Inflammatory macrophage (primary cell): ENCODE data around the gene FAM20A.

Source experiments
- DNase-seq, 2 donors: peaks; one replicate each; pipeline ENCODE4 v3.0.0-alpha.2; 2020 to 2022

Gene FAM20A

DNA sequence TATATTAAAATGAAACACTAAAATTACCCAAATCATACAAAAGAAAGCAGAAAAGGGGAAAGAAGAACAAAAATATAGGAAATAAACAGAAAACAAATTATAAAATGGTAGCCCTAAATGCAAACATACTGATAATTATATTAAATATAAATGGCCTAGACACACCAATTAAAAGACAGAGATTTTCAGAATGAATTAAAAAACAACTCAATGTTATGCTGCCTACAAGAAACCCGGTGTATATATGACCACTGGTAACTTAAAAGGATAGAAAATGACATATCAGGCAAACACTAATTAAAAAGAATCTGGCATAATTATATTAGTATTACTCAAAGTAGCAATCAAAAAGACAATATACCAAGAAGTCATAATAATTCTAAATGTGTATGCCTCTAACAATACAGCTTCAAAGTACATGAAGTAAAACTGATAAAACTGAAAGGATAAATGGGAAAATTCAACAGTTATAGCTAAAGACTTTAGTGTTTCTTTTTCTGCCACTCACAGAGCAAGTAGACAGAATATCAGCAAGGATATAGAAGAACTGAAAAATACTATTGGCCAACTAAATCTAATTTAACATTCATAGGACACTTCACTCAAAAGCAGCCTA lies 7.5 kb upstream of the FAM20A start:
- no peak for DNase-seq

DNA sequence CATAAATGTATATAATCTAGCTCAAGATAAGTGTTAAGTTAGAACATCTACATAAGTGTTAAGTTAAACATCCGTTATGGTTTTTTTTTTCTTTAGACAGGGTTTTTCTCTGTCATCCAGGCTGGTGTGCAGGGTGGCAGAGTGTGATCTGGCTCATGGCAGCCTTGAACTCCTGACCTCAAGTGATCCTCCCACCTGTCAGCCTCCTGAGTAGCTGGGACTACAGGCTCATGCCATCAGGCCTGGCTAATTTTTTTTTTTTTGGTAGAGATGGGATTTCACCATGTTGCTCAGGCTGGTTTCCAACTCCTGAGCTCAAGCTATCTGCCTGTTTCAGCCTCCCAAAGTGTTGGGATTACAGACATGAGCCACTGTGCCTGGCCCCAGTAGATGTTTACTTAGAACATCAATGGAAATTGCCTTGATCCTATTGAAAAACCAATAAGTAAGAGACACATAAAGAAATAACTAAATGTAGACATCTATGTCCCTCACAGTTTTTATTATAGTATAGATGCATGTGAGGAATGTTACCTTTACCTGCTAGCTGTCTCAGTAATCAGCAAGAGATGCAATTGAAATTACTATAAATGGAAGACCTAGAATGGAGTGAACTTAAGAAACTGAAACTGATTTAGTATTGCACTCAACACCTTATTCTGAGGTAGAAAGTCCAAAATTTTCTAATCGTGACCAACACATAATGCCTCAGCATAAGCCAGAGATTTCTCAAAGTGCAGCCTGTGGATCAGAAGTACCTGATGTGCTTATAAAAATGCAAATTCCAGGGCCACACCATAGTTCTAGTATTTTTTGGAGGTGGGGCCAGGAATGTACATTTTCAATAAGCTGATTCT lies 5.5 kb upstream of the FAM20A start:
- no peak for DNase-seq

DNA sequence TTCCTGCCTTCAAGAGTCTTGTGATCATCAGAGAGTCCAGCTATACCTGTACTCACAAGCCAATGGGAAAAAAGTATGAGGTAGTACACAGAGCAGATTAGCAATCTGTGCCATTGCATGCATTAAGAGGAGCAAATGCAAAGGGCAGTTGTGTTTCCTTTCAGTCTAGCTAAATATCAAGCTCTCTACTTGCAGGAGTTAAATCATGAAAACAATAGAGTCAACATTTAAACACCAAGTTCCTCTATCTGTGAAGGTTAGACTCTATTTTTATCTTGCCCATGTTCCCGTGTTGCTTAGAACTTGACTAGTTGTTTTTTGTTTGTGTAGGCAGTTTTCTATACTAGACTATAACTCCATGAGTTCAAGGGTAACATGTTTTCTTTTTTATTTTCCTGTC lies 4.7 kb upstream of the FAM20A start:
- peak; percentile 24 to 31 for DNase-seq

DNA sequence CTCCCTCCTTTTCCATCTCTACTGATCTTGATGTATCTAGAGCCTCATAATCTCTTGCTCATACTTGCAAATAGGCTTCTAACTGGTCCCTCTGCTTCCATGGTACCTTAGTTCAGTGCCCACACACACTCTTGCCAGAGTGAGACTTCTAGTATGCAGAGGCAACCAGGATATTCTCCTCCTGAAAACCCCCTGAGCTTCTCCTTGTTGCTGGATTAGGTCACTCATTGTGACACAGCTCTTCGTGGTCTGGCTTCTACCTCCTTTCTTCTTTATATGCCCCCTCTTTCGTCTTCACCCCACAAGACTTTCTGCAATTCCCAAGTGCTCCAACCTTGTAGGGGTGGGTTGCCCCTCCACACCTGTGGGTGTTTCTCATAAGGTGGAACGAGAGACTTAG lies 2.5 kb upstream of the FAM20A start:
- DNase-seq = peak in 1 of 2 donors; percentile 36

DNA sequence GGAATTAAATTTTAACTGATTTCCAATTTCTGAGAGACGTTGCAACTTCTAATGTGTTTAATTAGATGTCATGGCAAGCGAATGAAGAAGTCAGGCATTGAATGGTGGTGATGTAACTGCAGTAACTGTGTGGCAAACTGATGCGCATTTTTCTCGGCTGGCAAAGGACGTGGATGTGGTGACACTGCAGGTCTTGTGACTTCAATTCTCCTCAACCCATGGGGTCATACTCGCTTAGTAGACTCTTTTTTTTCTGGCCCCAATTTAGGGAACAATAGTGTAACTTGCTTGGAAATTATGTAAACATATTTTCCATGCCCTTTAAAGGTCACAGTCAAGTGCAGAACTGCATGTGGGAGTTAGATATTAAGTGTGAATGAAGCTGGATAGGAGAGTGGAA lies 1.9 kb upstream of the FAM20A start:
- DNase-seq = peak; percentile 98 to 99

DNA sequence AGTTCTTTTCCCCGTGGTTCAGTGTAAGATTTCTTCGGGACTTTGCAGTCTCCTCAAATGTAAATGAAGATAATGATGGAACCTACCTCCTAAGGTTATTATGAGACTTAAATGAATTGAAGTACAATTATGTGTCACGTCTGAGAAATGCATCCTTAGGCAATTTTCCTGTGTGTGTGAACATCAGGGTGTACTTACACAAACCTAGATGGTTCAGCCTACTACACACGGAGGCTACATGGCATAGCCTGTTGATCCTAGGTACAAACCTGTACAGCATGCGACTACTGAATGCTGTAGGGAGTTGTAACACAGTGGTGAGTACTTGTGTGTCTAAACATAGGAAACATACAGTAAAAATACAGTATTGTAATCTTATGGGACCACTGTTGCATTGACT lies 1.1 kb upstream of the FAM20A start:
- DNase-seq = peak; percentile 25 to 55

DNA sequence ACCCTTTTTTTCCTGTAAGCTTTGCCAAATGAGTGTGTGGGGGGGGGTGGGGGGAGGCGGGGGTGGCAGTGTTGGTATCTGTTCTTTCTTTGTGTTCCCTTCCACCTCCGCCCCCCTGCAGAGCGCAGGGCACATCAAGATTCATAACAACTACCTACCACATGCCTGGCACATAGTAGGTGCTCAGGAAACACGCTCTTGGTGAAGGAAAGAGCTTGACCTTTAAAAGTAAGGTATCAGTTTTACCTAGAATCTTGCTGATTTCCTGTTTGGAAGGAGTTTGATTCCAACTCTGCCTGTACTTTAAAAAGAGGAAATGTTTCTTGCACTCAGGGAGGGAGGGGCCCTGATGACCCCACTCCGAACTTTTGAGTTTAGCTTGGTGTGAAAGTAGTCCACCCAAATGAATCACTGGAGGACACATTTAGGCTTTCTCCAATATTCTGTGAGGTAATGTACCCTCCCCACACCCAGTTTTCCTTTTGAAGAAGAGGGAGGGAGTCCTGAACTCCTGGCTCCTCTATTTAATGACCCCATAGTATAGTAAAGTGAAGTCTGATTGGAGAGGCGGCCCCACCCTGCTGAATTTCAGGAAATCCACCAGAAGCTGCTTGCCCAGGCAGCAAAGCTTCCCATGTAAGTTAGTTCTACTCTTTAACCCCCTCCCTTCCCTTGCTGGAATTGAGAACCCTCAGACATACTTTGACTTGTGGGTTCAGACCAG lies 560 bp upstream of the FAM20A start:
- peak; percentile 54 to 78 for DNase-seq

DNA sequence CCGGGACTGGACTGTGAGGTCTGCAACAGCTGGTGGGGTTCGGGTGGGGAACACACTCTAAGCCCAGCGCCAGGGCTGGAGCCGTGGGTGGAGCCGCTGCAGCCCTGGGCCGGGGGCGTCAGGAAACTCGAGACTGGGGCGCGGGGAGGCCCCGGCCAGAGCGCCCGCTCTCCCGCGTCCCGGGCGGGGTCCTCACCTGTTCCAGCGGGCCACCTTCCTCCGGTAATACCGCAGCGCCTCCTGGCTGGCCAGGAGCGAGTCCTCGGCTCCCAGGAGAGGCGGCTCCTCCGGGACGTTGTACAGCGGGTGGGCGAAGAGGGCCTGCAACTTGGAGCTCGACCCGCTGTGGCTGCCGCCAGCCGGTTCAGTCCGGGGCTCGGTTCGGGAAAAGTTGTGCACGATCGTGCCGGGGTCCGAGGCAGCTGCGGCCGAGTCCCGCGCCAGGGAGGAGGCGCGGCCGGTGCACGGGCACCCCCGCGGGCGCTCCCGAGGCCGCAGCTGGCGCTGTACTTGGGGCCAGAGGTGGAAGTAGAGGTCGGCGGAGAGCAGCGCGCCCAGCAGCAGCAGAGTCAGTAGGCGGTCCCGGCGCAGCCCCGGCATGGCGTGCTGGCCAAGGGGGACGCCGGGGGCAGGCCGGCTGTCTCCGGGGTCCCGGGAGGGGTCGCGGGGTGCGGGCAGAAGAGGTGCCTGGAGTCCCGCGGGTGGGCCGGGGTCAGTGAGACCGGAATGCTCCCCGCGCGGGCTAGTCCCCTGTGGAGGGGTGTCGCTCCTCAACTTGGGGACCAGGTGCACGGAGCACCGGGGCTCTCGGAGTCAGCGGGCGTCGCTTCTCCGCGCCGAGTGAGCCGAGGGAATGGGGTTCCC lies 868 bp downstream of the FAM20A start:
- DNase-seq = peak; percentile 53 to 70

DNA sequence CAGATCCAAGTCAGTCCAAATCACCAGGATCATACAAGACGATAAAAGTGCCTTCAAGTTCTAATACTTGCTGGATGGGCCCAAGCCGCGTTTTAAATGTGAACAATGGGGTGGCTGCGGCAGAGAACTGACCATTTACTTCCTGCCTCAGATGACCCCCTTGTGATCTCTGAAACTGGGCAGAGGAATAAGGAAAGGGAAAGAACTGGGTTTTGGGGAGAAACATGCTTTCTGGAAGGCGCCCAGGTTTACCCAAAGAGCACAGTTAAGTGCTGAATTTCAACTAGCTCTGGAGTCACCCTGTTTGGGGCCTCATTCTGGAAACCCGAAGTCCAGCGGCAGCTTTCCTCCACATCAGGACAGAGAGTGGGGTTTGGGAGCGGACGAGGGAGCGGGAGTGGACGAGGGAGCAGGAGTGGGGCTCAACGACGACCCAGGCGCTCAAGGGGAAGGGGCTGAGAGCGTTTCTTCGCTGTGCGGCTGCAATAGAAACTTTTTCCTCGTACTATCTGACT lies 1.6 kb downstream of the FAM20A start:
- DNase-seq = peak in 1 of 2 donors; percentile 6

DNA sequence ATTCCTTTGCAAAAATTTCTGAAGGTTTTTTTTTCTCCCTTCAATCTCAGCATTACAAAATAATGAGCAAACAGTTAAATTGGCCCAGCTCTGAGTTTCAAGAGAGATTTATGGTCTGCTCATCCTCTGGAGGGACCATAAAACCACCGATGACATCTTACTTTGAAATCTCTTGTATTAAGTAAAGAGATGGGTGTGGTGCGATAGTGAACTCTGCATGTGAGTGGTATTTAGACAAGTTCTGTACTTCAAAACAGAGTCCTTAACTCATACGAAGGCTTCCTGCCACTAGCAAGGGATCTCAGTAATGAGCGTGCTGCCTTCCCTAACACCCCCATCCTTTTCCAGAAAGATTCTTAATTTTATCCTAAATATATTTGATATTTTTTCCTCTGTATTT lies 2.1 kb downstream of the FAM20A start:
- DNase-seq = peak in 1 of 2 donors; percentile 19

DNA sequence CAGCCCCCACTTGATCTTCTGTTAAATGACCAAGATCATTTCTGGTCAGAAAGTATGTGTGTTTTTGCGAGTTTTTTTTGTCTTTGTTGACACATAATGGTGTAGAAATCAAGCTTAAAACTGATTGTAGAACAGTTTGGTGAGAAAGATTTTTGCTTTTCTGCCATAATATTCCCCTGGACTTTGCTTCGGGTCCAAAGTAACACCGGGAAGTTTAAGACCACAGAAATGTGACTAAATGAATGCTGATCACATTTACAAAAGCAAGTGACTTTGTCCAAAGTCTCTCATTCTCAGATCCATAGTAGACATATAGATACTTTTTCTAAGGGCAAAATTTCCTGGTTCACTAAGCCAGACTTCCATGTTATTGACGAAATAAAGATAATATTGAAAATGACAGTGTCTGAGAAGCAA lies 2.6 kb downstream of the FAM20A start:
- DNase-seq = no peak

DNA sequence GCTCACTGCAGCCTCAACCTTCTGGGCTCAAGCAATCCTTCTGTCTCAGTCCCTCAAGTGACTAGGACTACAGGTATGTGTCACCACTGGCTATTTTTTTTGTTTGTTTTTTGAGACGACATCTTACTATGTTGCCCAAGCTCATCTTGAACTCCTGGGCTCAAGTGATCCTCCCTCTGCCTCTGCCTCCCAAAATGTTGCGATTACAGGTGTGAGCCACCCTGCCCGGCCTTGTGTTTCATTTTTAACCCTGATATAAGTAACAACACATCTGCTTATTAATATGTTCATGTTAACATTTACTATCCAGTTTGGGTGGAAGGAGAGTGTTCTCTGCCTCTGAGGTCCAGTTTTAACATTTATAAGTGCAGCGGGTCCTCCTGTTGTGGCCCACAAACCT lies 3.1 kb downstream of the FAM20A start:
- no peak for DNase-seq

DNA sequence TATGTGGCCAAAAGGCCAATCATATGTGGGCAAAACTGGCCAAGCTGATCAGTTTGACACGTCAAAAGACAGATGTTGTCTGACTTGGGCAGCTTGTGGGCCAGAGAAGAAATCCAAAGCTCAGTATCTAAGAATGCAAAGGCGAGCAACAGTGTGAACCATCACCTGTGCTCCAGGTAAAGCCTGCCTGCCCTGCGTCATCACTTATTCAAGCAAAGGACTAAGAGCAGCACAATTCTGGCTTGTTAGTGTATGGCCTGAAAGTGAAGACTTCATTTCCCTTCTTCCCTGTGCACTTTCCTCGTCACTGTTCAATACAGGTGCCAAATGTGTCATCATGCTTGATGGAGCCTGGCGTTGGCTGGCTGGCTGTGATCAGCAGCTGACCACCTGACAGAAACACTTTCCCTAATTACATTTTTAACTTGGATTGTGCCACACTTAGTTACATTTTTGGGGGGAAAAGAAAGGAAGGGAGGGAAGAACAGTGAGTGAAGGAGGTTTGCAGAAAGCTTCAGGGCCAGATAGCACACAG lies 4.7 kb downstream of the FAM20A start:
- no peak for DNase-seq

DNA sequence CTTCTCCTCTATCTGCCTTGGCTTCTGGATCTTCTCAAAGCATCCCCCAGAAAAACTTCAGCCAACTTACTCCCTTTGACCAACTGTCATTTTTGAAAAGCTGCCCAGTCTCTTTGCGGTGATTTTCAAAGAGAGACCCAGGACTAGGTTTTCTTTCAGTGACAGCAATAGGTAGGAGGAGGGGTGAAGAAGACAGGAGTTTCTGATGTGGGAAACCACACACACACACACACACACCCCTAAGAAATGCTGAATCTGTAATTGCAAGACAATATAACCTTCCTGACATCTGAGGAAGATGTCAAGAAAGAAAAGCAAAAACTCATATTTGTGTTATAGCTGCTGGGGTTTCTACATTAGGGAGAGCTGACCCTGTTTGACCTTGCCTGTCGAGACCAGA lies 5.2 kb downstream of the FAM20A start:
- DNase-seq = no peak

DNA sequence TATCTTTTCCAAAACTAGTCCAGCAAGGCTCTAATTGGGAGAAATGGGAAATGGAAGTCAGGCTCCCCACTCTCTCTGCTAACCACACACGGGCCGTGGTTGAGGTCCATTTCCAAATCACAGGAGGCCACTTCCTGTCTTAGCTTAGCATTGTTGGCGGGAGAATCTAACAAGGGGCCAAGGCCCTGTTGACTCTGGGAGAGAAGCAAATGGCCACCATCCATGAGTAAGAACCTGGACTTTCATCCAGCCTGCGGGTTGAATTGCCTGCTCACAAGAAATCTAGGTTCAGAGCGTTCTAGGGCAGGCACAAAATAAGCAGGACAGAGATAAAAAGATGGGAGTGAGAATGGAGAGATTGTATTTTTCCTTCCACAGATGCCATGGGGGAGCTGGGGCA lies 5.7 kb downstream of the FAM20A start:
- peak; percentile 46 to 55 for DNase-seq

DNA sequence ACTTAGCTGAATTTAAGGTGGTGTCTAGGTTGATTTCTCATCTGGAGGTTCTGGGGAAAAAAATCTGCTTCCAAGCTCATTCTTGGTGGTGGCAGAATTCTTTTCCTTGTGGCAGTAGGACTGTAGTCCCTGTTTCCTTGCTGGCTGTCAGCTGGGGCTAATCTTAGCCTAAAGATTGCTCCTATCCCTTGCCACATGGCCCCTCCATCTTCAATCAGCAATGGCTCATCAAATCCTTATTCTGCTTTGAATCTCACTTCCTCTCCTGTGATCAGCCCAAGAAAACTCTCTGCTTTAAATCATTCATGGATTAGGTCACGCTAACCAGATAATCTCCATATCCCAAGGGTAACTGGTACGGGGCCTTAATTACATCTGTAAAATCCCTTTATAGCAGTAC lies 6.6 kb downstream of the FAM20A start:
- no peak for DNase-seq

DNA sequence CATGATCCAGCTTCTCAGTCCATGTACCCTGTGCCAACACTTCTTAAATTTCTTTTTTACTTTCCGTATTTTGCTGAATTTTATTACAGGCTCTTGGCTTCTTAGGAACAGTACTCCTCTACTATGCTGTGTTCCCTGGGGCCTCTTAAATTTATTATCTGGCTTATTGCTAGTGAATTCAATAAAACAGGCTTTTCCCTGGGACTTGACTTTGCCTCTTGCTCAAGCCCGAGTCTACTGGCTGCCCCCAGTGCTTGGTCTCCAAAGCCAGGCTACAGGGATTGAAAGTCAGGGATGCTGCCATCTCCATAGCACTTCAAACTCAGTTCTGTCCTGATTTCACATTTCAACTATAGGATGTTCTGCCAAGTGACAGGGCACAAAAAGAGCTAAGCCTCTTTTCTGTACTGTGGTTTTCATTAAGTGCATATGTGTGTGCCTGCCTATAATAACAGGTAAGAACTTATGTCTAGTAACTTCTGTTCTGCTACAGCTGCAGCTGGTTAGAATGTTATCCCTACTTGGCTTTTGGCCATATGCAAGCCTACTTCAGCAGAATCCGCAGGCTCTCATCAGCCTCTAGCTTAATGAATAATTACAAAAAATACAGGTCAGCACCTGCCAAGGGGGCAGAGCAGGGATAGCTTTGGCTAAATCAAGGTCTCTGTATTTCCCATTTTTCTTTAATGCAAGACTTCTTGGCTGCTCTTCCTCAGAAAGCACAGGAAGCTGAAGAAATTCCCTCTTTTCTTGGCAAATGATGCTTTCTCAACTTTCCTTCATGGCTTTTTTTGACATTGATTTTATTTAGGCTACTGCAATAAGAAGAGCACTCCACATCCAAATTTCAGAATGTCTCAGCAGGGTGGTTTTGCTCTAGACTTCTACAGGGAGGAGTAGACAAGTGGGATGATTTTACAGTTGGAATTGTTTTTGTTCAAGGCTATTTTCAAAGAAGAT lies 8.2 kb downstream of the FAM20A start:
- no peak for DNase-seq

DNA sequence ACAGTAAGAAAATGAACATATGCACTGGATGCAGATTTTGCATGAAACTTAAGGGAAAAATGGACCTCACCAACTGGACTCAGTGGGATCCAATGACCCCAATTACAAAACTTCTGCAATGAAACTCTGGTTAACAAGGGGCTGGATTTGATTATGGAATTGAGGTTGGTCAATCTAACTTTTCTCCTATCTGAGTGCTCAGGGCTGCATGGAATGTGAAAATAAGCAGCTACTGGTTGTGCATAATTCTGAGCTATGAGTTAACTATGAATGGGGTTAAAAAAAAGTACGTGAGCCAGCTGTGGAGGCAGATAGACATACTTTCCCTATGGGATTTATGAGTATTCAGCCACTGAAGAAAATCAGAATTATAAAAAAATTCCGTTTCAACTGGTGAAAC lies 9.2 kb downstream of the FAM20A start:
- no peak for DNase-seq

DNA sequence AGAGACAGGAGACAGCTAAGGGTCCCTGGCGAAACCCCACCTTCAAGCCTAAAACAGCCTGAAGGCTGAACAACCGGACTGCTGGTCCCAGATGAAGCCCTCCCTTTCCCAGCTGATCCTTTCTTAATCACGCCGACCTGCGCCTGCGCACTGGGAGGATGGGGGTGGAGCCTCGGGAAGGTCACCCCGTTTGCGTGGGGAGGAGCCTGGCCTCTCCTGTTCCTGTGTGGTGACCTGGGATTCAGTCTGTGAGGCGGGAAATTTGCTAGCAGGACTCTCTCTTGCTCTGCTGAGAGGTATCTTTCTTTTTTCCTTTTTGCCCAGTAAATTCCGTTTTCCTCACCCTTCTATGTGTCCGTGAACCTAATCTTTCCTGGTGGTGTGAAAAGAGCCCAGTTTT lies 9.6 kb downstream of the FAM20A start:
- DNase-seq = peak; percentile 54 to 70

DNA sequence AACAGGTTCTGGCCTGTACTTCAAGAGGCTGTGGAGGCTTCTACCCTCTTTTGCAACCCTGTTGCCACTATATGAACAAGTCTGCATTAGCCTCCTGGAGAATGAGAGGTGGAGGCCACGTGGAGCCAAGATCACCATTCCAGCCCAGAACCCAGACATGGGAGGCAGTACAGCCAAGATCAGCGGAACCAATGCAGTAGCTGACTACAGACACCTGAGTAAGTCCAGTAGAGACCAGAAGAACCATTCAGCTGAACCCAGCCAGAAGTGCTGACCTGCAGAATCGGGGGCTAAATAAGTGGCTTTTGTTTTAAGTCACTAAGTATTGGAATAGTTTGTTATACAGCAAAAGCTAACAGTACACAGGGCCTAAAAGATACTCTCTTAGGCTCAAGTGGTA lies 12.1 kb downstream of the FAM20A start:
- DNase-seq = no peak

DNA sequence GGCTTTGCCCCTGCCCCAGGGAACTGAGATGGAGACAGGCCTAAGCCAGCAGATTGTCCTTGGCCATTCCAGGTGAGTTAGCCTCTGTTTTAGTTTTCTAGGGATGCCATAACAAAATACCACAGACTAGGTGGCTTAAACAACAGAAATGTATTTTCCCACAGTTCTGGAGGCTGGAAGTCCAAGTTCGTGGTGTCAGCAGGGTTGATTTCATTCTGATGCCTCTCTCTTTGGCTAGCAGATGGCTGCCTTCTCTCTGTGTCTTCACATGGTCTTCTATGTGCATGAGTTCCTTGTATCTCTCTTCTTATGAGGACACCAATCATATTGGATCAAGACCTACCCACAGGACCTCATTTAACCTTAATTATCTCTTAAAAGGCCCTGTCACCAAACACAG lies 12.8 kb downstream of the FAM20A start:
- DNase-seq = no peak
